ENCODE measurements around the gene PKN1. TPM values are rescaled to one million over a fixed set of nuclear protein-coding genes. Genes with fewer than 3 reads are reported as not detected.
"Not testable (repeated sequence)": the region's sequence is repeated elsewhere in the genome, so short reads cannot be mapped to it uniquely, and the experiment has no call there.

The PKN1 gene
- total and polyA plus RNA-seq, 4 donors = 53.5 to 117 (median 91.1) TPM

DNA sequence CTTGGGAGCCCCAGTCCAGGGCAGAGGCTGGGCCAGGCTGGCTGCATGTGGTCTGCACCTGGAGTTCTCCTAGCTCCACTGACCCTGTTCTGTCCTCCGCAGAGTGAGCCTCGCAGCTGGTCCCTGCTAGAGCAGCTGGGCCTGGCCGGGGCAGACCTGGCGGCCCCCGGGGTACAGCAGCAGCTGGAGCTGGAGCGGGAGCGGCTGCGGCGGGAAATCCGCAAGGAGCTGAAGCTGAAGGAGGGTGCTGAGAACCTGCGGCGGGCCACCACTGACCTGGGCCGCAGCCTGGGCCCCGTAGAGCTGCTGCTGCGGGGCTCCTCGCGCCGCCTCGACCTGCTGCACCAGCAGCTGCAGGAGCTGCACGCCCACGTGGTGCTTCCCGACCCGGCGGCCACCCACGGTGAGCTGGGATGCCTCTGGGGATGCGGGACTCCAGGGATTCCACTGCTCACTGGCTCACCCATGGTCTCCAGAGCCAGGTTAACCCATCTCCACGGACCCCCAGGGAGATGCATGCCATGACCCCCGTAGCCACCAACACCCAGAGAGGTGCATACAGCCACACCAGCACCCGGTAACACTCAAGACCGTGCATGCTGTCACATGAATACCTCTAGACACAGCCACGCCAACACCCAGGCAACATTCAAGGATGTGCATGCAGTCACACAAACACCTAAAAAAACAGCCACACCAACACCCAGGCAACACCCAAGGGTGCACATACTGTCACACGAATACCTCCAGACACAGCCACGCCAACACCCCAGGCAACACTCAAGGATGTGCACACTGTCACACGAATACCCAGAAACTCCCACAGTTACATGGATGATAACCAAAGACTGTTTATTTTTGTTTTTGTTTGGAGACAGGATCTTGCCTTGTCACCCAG lies 8.2 kb downstream of the PKN1 start:
- DNase-seq (ENCODE audit: low read depth in 4 of 6, low spot score in 6 of 6) = no peak
- H3K4me3 ChIP-seq (ENCODE audit: low read depth, low read length) = no peak overlapping the region

DNA sequence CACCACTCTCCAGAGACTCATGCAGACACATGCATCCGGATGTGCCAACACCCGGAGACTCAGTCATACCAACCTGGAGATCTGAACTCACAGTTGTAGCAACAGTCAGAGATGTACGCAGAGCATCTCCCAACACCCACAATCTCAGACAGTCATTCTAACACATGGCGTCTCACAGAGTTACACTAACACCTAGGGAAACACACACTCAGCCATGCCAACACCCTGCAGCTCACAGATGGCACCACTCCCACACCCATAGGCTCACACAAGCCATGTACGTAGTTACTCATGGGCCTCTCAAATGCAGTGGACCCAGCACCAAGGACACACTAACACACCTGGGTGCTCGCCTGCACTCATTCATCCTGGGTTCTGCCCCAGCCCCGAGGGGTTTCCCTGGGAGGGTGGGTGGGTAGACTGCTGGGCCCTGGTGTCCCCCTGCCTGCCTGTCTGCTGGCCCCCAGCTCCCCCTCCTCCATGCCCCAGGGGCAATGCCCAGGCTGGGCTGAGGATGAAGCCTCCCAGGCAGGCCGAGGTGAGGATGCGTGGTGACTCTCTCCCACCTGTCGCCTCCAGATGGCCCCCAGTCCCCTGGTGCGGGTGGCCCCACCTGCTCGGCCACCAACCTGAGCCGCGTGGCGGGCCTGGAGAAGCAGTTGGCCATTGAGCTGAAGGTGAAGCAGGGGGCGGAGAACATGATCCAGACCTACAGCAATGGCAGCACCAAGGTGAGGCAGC lies 10.0 kb downstream of the PKN1 start:
- no peaks in the 10 kb centered on the region for H3K27me3 ChIP-seq (ENCODE audit: control insufficient read depth, insufficient read depth, low read length)
- peaks cover 14% of the 10 kb centered on the region for H3K4me1 ChIP-seq (ENCODE audit: control insufficient read depth, insufficient read depth, low read length)
- no peak overlapping the region for H3K27ac ChIP-seq (ENCODE audit: low read depth, low read length)
- WGBS (ENCODE audit: insufficient coverage) = 97% methylated on average over 14 of the region's 16 CpGs
- peaks cover 76% of the 10 kb centered on the region for H3K36me3 ChIP-seq (ENCODE audit: control insufficient read depth, insufficient read depth, low read length)
- peak in 1 of 6 donors; percentile 21 for DNase-seq (ENCODE audit: low read depth in 4 of 6, low spot score in 6 of 6)
- no peaks in the 10 kb centered on the region for H3K9me3 ChIP-seq (ENCODE audit: control insufficient read depth, insufficient read depth, low read length)
- H3K4me3 ChIP-seq (ENCODE audit: low read depth, low read length) = no peak overlapping the region

More for the DNA sequence above, 8.2 kb downstream of the PKN1 start:
- Histone ChIP-seq H3K27me3 (ENCODE audit: control insufficient read depth, insufficient read depth, low read length) (no peaks in the 10 kb centered on the region), H3K4me1 (ENCODE audit: control insufficient read depth, insufficient read depth, low read length) (peaks cover 14% of the 10 kb centered on the region), H3K9me3 (ENCODE audit: control insufficient read depth, insufficient read depth, low read length) (no peaks in the 10 kb centered on the region), H3K36me3 (ENCODE audit: control insufficient read depth, insufficient read depth, low read length) (peaks cover 65% of the 10 kb centered on the region), H3K27ac (ENCODE audit: low read depth, low read length) (no peak overlapping the region)
- 89% methylated on average over 32 of the region's 34 CpGs for WGBS (ENCODE audit: insufficient coverage)

DNA sequence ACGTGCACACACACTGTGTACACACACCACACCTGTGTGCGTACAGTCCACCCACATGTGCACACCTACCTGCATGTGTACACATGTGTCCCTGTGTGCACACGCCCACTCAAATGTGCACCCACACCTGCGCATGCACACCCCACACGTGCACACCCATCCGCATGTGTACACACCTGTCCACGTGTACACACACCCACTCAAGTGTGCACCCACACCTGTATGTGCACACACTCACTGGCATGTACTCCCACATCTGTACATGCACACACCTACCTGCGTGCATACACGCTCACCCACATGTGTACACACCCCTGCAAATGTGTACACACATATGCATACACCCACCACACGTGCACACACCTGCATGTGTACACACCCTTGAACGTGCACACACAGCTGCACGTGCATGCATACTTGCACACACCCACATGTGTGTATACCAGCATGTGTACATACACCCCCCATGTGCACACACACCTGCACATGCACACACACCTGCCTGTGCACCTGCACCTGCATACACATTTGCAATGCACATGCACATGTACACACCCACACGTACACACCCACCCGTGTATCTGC lies 10.6 kb downstream of the PKN1 start:
- H3K9me3 ChIP-seq (ENCODE audit: control insufficient read depth, insufficient read depth, low read length) = no peaks in the 10 kb centered on the region
- peaks cover 82% of the 10 kb centered on the region for H3K36me3 ChIP-seq (ENCODE audit: control insufficient read depth, insufficient read depth, low read length)
- WGBS (ENCODE audit: insufficient coverage) = 97% methylated on average over 12 of the region's 14 CpGs
- H3K4me1 ChIP-seq (ENCODE audit: control insufficient read depth, insufficient read depth, low read length) = peaks cover 14% of the 10 kb centered on the region
- no peak for DNase-seq (ENCODE audit: low read depth in 4 of 6, low spot score in 6 of 6)
- no peak overlapping the region for H3K4me3 ChIP-seq (ENCODE audit: low read depth, low read length)
- no peaks in the 10 kb centered on the region for H3K27me3 ChIP-seq (ENCODE audit: control insufficient read depth, insufficient read depth, low read length)
- H3K27ac ChIP-seq (ENCODE audit: low read depth, low read length) = no peak overlapping the region

DNA sequence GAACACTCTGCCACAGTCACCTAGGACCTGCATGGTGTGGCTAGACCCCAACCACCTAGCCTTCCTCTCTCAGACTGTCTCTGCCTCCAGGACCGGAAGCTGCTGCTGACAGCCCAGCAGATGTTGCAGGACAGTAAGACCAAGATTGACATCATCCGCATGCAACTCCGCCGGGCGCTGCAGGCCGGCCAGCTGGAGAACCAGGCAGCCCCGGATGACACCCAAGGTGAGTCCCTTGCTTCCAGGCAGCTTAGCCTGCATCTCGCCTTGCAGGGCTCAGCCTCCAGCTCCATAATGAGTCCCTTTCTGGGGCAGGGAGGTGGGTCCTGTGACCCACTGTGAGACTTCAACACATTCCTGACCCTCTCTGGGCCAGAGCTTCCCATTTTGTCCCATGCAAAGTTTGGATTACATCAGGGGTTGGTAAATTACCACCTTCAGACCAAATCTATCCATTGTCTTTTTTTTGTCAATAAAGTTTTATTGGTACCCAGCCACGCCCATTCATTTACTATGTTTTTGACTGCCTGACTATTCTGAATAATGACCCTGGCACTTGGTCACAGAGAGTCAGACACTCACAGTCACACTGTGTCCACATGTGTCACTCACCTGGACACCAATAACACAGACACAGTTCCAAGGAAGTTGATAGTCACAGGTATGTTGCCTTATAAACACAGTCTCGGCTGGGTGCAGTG lies 13.4 kb downstream of the PKN1 start:
- 94% methylated on average over 10 of the region's 10 CpGs for WGBS (ENCODE audit: insufficient coverage)
- Histone ChIP-seq H3K9me3 (ENCODE audit: control insufficient read depth, insufficient read depth, low read length) (no peaks in the 10 kb centered on the region), H3K4me1 (ENCODE audit: control insufficient read depth, insufficient read depth, low read length) (no peaks in the 10 kb centered on the region), H3K27ac (ENCODE audit: low read depth, low read length) (no peak overlapping the region), H3K27me3 (ENCODE audit: control insufficient read depth, insufficient read depth, low read length) (no peaks in the 10 kb centered on the region), H3K36me3 (ENCODE audit: control insufficient read depth, insufficient read depth, low read length) (peaks cover 90% of the 10 kb centered on the region), H3K4me3 (ENCODE audit: low read depth, low read length) (no peak overlapping the region)
- no peak for DNase-seq (ENCODE audit: low read depth in 4 of 6, low spot score in 6 of 6)

DNA sequence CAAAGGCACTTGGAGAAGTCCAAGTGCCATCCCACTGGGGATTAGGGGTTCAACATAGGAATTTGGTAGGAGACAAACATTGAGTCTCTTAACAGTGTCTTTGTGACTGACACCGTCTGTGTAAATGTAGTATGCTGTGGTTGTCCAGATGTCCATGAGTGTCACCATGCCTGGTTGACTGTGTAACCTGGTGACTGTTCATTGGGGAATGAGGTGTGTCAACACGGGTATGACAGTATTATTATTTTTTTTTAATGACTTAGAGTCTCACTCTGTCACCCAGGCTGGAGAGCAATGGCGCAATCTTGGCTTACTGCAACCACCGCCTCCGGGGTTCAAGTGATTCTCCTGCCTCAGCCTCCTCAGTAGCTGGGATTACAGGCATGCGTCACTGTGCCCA lies 16.2 kb downstream of the PKN1 start:
- Histone ChIP-seq H3K4me3 (ENCODE audit: low read depth, low read length) (no peak overlapping the region), H3K9me3 (ENCODE audit: control insufficient read depth, insufficient read depth, low read length) (no peaks in the 10 kb centered on the region), H3K4me1 (ENCODE audit: control insufficient read depth, insufficient read depth, low read length) (no peaks in the 10 kb centered on the region), H3K36me3 (ENCODE audit: control insufficient read depth, insufficient read depth, low read length) (peaks cover 85% of the 10 kb centered on the region), H3K27ac (ENCODE audit: low read depth, low read length) (no peak overlapping the region), H3K27me3 (ENCODE audit: control insufficient read depth, insufficient read depth, low read length) (no peaks in the 10 kb centered on the region)
- WGBS (ENCODE audit: insufficient coverage) = 96% methylated on average over 5 of the region's 6 CpGs
- no peak for DNase-seq (ENCODE audit: low read depth in 4 of 6, low spot score in 6 of 6)

DNA sequence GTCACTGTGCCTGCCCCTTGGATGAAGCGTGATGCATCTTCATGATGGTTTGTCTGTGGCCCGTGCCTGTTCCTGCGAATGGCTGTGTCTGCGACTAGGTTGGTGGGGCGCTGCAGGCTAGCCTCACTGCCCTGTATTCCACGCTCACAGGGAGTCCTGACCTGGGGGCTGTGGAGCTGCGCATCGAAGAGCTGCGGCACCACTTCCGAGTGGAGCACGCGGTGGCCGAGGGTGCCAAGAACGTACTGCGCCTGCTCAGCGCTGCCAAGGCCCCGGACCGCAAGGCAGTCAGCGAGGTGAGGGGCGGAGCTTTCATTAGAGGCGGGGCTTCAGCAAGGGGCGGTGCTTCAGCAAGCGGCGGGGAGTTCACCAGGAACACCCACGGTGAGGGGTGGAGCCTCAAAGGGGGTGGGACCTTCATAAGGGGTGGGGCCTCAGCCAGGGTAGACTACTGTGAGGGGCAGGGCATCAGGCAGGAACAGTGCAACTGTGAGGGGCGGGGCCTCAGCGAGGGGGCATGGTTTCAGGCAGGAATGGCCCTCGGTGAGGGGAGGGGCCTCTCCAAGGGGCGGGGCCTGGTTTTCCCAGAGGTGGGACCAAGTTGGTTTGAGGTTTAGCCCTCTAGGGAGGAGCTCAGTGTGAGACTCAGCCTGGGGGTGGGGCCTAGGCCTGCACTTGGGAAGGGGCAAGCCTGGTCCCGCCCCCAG lies 17.2 kb downstream of the PKN1 start:
- peaks cover 85% of the 10 kb centered on the region for H3K36me3 ChIP-seq (ENCODE audit: control insufficient read depth, insufficient read depth, low read length)
- H3K4me3 ChIP-seq (ENCODE audit: low read depth, low read length) = no peak overlapping the region
- H3K9me3 ChIP-seq (ENCODE audit: control insufficient read depth, insufficient read depth, low read length) = no peaks in the 10 kb centered on the region
- WGBS (ENCODE audit: insufficient coverage) = 81% methylated on average over 30 of the region's 30 CpGs
- H3K4me1 ChIP-seq (ENCODE audit: control insufficient read depth, insufficient read depth, low read length) = no peaks in the 10 kb centered on the region
- no peaks in the 10 kb centered on the region for H3K27me3 ChIP-seq (ENCODE audit: control insufficient read depth, insufficient read depth, low read length)
- H3K27ac ChIP-seq (ENCODE audit: low read depth, low read length) = no peak overlapping the region
- DNase-seq (ENCODE audit: low read depth in 4 of 6, low spot score in 6 of 6) = no peak

DNA sequence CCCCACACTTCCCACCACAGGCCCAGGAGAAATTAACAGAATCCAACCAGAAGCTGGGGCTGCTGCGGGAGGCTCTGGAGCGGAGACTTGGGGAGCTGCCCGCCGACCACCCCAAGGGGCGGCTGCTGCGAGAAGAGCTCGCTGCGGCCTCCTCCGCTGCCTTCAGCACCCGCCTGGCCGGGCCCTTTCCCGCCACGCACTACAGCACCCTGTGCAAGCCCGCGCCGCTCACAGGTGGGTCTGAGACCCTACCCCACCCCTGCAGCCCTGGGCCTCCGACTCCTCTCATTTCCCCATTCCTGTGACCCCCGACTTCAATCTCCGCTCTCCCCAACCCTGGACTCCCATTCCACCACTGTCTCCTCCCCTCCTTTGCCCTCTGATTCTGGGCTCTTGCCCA lies 17.8 kb downstream of the PKN1 start:
- no peak overlapping the region for H3K27ac ChIP-seq (ENCODE audit: low read depth, low read length)
- no peaks in the 10 kb centered on the region for H3K27me3 ChIP-seq (ENCODE audit: control insufficient read depth, insufficient read depth, low read length)
- H3K9me3 ChIP-seq (ENCODE audit: control insufficient read depth, insufficient read depth, low read length) = no peaks in the 10 kb centered on the region
- H3K36me3 ChIP-seq (ENCODE audit: control insufficient read depth, insufficient read depth, low read length) = peaks cover 89% of the 10 kb centered on the region
- no peak overlapping the region for H3K4me3 ChIP-seq (ENCODE audit: low read depth, low read length)
- WGBS (ENCODE audit: insufficient coverage) = 99% methylated on average over 19 of the region's 19 CpGs
- H3K4me1 ChIP-seq (ENCODE audit: control insufficient read depth, insufficient read depth, low read length) = no peaks in the 10 kb centered on the region
- DNase-seq (ENCODE audit: low read depth in 4 of 6, low spot score in 6 of 6) = no peak

DNA sequence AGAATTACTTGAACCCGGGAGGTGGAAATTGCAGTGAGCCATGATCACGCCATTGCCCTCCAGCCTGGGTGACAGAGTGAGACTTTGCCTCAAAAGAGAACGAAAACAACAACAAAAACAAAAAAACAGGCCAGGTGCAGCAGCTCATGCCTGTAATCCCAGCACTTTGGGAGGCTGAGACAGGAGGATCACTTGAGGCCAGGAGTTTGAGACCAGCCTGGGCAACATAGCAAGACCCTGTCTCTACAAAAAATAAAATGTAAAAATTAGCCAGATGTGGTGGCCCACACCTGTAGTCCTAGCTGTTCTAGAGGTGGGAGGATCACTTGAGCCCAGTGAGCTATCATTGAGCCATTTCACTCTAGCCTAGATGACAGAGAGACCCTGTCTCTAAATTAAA lies 19.2 kb downstream of the PKN1 start:
- WGBS (ENCODE audit: insufficient coverage) = 83% methylated on average over 1 of the region's 3 CpGs
- H3K27ac ChIP-seq (ENCODE audit: low read depth, low read length); H3K4me1 ChIP-seq (ENCODE audit: control insufficient read depth, insufficient read depth, low read length); H3K9me3 ChIP-seq (ENCODE audit: control insufficient read depth, insufficient read depth, low read length); H3K27me3 ChIP-seq (ENCODE audit: control insufficient read depth, insufficient read depth, low read length); H3K4me3 ChIP-seq (ENCODE audit: low read depth, low read length); DNase-seq (ENCODE audit: low read depth in 4 of 6, low spot score in 6 of 6): not testable (repeated sequence)
- peaks cover 79% of the 10 kb centered on the region for H3K36me3 ChIP-seq (ENCODE audit: control insufficient read depth, insufficient read depth, low read length)

DNA sequence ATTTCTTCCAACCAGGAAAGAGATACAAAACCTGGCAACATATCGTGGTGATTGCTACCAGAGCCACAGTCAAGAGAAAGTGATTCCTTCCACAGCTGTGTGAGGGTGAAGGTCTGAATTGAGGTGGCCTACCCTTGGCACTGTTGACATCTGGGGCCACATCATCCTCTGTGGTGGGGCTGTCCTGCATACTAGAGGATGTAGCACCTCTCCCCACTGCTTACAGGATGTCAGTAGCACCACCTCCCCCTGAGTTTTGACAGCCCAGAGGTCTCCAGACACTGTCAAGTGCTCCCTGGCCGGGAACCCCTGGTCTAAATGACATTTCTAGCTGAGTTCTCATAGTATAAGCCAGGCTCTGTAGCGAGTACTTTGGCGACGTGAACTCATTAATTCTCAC lies 26.6 kb downstream of the PKN1 start:
- H3K36me3 ChIP-seq (ENCODE audit: control insufficient read depth, insufficient read depth, low read length) = peaks cover 59% of the 10 kb centered on the region
- 69% methylated on average over 2 of the region's 5 CpGs for WGBS (ENCODE audit: insufficient coverage)
- no peaks in the 10 kb centered on the region for H3K9me3 ChIP-seq (ENCODE audit: control insufficient read depth, insufficient read depth, low read length)
- no peak for DNase-seq (ENCODE audit: low read depth in 4 of 6, low spot score in 6 of 6)
- H3K4me1 ChIP-seq (ENCODE audit: control insufficient read depth, insufficient read depth, low read length) = no peaks in the 10 kb centered on the region
- no peaks in the 10 kb centered on the region for H3K27me3 ChIP-seq (ENCODE audit: control insufficient read depth, insufficient read depth, low read length)
- no peak overlapping the region for H3K27ac ChIP-seq (ENCODE audit: low read depth, low read length)
- no peak overlapping the region for H3K4me3 ChIP-seq (ENCODE audit: low read depth, low read length)

All from spinal cord (tissue), 10 donors.